ENCODE data around the gene KCNQ1.
A peak's percentile ranks its signal among the peaks of the same experiment; 100 is the strongest.

The KCNQ1 gene

DNA sequence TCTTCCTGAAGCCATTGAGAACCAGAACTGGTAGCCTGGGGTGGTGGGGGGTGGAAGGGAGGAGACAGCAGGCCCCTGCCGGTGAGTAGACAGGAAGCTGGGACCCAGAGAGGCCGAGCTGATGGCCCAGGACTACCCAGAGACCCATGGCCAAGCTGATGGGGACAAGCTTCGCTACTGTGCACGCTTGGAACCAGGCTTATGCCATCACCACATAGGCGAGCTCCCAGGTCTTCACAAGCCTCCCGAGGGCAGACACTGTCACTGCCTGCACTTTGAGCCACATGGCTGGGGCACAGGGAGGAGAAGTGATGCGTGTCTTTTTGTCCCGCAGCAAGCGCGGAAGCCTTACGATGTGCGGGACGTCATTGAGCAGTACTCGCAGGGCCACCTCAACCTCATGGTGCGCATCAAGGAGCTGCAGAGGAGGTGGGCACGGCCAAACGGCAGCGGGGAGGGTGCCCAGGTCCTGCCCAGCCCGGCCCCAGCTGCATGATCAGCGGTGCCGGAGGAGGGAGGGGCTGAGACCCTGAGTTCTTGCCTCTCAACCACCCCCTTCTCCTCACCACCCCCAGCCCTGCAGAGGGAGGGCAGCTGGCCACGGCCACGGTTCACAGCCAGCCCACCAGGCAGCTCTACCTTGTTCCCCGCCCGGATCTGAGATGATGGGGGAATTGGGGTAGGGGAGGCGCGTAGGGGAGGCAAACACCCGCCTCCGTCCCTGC, 331.0 kb downstream of the KCNQ1 start:
- Histone ChIP-seq H3K27ac (ENCODE audit: poor library complexity, severe bottlenecking) (no peak overlapping the region), H3K4me1 (ENCODE audit: insufficient read depth, poor library complexity, severe bottlenecking) (peaks cover 28% of the 10 kb centered on the region), H3K36me3 (ENCODE audit: low read depth) (no peaks in the 10 kb centered on the region), H3K4me3 (ENCODE audit: severe bottlenecking) (no peak overlapping the region), H3K9me3 (ENCODE audit: severe bottlenecking) (no peaks in the 10 kb centered on the region), H3K27me3 (ENCODE audit: insufficient read depth, poor library complexity, severe bottlenecking) (no peaks in the 10 kb centered on the region)
- TF ChIP-seq, protein P1, sequence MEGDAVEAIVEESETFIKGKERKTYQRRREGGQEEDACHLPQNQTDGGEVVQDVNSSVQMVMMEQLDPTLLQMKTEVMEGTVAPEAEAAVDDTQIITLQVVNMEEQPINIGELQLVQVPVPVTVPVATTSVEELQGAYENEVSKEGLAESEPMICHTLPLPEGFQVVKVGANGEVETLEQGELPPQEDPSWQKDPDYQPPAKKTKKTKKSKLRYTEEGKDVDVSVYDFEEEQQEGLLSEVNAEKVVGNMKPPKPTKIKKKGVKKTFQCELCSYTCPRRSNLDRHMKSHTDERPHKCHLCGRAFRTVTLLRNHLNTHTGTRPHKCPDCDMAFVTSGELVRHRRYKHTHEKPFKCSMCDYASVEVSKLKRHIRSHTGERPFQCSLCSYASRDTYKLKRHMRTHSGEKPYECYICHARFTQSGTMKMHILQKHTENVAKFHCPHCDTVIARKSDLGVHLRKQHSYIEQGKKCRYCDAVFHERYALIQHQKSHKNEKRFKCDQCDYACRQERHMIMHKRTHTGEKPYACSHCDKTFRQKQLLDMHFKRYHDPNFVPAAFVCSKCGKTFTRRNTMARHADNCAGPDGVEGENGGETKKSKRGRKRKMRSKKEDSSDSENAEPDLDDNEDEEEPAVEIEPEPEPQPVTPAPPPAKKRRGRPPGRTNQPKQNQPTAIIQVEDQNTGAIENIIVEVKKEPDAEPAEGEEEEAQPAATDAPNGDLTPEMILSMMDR (IDR thresholded peaks at IDR 0.05; ENCODE audit: poor library complexity, severe bottlenecking), result no peak
- DNase-seq (ENCODE audit: low spot score) (peak; percentile 51), ATAC-seq (ENCODE audit: low read depth) (no peak)

DNA sequence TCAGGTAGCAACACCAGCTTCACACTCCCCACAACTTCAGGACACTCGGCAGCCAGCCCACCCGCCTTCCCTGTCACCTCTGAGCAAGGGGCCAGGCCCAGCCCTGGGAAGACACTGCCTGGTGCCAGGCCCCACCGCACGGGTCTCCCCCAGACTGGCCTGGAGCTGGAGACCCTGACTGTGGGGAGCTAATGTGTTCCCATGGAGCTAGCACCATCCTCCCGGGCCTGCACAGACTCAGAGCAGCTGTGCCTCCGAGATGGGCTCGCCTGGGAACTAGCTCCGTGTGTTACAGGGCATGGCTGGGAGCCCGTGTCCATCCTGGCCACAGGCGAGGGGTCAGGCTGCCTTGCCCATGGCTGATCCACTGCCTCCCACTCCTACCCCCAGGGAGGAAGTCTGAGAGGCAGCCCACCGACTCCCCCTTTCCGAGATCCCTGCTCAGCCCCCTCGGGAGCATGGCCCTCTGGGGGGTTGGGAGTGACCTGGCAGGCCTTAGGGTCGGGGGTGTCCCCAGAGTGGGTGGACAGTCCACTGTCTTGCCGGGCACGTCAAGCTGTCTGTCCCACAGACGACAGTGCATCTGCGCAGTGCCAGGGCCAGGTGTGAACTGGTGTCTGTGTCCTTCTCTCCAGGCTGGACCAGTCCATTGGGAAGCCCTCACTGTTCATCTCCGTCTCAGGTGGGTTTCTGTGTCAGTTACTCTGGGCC, 331.7 kb downstream of the KCNQ1 start:
- Histone ChIP-seq H3K4me3 (ENCODE audit: severe bottlenecking) (no peak overlapping the region), H3K4me1 (ENCODE audit: insufficient read depth, poor library complexity, severe bottlenecking) (peaks cover 28% of the 10 kb centered on the region), H3K27me3 (ENCODE audit: insufficient read depth, poor library complexity, severe bottlenecking) (no peaks in the 10 kb centered on the region), H3K36me3 (ENCODE audit: low read depth) (no peaks in the 10 kb centered on the region), H3K9me3 (ENCODE audit: severe bottlenecking) (no peaks in the 10 kb centered on the region), H3K27ac (ENCODE audit: poor library complexity, severe bottlenecking) (peak overlapping the region; percentile 69)
- no peak for DNase-seq (ENCODE audit: low spot score)
- ATAC-seq (ENCODE audit: low read depth), result no peak
- TF ChIP-seq, protein P1 (IDR thresholded peaks at IDR 0.05; ENCODE audit: poor library complexity, severe bottlenecking), result no peak

DNA sequence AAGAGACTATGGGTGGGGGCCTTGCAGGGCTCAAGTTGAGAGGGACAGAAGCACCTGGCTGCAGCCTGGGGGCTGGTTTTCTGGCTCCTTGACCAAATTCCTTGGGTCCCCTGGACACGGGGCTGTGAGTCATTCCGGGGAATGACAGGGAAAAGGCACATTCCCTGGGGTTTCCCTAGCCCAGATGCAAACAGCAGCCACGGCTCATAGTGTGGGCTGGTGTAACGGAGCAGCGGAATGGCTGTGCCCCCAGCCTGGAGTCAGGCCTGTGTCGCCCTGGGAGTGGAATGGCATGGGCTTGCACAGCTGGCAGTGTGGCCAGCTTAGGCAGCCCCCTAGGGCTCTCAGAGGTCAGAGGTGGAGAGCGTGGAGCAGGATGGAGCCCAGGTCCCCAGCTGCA, 332.6 kb downstream of the KCNQ1 start:
- 0 out of 3 replicates have a peak, but pooled peaks have one; percentile 15 for ATAC-seq (ENCODE audit: low read depth)
- Histone ChIP-seq H3K4me1 (ENCODE audit: insufficient read depth, poor library complexity, severe bottlenecking) (peaks cover 28% of the 10 kb centered on the region), H3K9me3 (ENCODE audit: severe bottlenecking) (no peaks in the 10 kb centered on the region)

DNA sequence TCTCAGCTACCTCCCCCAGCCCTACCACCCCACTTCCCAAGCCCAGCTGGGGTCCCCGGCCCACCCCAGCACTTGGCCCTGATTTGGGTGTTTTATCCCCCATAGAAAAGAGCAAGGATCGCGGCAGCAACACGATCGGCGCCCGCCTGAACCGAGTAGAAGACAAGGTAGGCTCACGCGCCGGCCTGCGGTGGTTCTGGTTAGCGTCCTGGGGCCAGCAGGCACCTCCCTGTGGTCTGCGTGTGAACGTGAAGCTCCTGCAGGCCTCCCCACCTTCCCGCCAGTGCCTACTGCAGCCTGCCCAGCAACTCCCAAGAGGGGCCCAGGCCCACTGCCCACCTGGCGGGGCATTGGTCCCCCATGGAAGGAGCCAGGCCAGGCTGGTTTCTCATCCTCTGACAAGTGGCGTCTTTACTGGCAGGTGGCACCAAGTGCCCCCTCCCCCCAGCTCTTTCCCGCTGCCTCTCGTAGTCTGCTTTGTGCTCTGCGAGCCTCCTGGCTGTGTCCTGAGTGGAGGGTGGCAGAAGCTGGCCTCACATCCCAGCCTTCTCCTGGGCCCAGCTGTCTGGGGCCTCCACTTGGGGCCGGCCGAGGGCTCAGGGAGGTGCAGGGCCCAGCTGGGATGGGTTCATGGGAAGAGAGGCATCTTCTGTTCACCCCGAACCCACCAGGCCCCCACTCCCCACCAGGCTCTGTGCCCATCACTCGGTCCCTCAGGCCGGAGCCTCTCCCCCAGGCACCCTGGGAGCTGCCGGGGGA, 333.2 kb downstream of the KCNQ1 start:
- DNase-seq (ENCODE audit: low spot score) (peak; percentile 51), ATAC-seq (ENCODE audit: low read depth) (no peak)
- Histone ChIP-seq H3K4me1 (ENCODE audit: insufficient read depth, poor library complexity, severe bottlenecking) (peaks cover 28% of the 10 kb centered on the region), H3K36me3 (ENCODE audit: low read depth) (no peaks in the 10 kb centered on the region), H3K9me3 (ENCODE audit: severe bottlenecking) (no peaks in the 10 kb centered on the region), H3K4me3 (ENCODE audit: severe bottlenecking) (no peak overlapping the region), H3K27me3 (ENCODE audit: insufficient read depth, poor library complexity, severe bottlenecking) (no peaks in the 10 kb centered on the region), H3K27ac (ENCODE audit: poor library complexity, severe bottlenecking) (peak overlapping the region; percentile 69)
- TF ChIP-seq, protein P1 (IDR thresholded peaks at IDR 0.05; ENCODE audit: poor library complexity, severe bottlenecking), result no peak

More for the DNA sequence above, 332.6 kb downstream of the KCNQ1 start:
- TF ChIP-seq, protein P1 (IDR thresholded peaks at IDR 0.05; ENCODE audit: poor library complexity, severe bottlenecking), result no peak
- DNase-seq (ENCODE audit: low spot score), result peak; percentile 65
- H3K27ac ChIP-seq (ENCODE audit: poor library complexity, severe bottlenecking), result peak overlapping the region; percentile 69
- no peaks in the 10 kb centered on the region for H3K36me3 ChIP-seq (ENCODE audit: low read depth)
- H3K4me3 ChIP-seq (ENCODE audit: severe bottlenecking), result no peak overlapping the region
- no peaks in the 10 kb centered on the region for H3K27me3 ChIP-seq (ENCODE audit: insufficient read depth, poor library complexity, severe bottlenecking)
